Sigmoid colon (tissue), 4 donors: ENCODE measurements around the gene ANKDD1B.

Experiments used
- CTCF ChIP-seq, 4 experiments: fragments of 450-650 bp in 3 of 4; fragments of 200-600 bp in 1 of 4; IDR thresholded peaks; one replicate each; pipeline ENCODE4 v1.5.1; 2016 to 2019; ENCODE audit warnings: antibody characterized with exemption in 4 of 4, mild to moderate bottlenecking in 3 of 4, moderate library complexity in 2 of 4
- POLR2A ChIP-seq, 2 donors: fragments of 450-650 bp; IDR thresholded peaks; one replicate each; pipeline ENCODE4 v1.6.1; 2016; ENCODE audit warnings: antibody characterized with exemption in 2 of 2, mild to moderate bottlenecking in 2 of 2, moderate library complexity in 2 of 2
- POLR2AphosphoS5 ChIP-seq, 4 donors: sonication (generic); formaldehyde crosslinking; IDR thresholded peaks; one replicate each; pipeline ENCODE4 v1.6.1; 2017; ENCODE audit warnings: antibody characterized with exemption in 4 of 4

DNA sequence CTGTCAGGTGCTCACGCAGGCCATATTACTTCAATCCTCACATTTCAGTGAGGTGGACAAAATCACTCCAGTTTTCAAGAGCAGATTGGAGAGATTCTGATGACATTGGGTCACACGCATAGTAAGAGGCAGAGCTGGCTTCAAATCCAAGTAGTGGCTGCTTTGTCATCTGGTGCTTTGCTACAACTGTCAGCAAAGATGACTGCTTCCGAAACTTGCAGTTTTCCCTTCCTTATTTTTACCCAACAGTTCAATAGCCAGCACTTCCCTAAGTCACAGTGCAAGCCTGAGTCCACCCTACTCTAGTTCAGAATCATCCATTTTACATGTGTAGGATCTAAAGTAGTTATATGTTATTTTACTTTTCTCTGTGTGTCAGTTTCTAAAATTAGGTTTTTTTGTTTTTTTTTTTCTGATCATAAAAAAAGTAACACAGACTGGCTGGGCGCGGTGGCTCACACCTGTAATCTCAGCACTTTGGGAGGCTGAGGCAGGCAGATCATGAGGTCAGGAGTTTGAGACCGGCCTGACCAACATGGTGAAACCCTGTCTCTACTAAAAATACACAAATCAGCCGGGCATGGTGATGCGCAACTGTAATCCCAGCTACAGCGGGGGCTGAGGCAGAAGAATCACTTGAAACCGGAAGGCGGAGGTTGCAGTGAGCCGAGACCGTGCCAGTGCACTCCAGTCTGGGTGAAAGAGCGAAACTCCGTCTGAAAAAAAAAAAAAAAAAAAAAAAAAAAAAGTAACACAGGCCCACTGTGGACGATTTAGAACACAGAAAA is 49.6 kb downstream of the ANKDD1B start:
- TF ChIP-seq POLR2A (IDR thresholded peaks at IDR 0.05) (no peak), CTCF (IDR thresholded peaks at IDR 0.05) (no peak), POLR2AphosphoS5 (IDR thresholded peaks at IDR 0.05) (no peak)
